Skeletal muscle satellite cell (primary cell): ENCODE results near the gene RPS6KA4.

ENCODE experiments used
- H3K27me3 ChIP-seq: 2 replicates; pipeline ENCODE4 v1.7.0; 2013; ENCODE audit warnings: low read length; ENCODE audit not compliant: control insufficient read depth, insufficient read depth
- H3K36me3 ChIP-seq: 2 replicates; pipeline ENCODE4 v1.7.0; 2013; ENCODE audit warnings: mild to moderate bottlenecking, control low read depth, low read length; ENCODE audit not compliant: insufficient read depth
- H3K4me1 ChIP-seq: 2 replicates; pipeline ENCODE4 v1.7.0; 2013; ENCODE audit warnings: low read length; ENCODE audit not compliant: control insufficient read depth, insufficient read depth
- H3K4me2 ChIP-seq: 2 replicates; pipeline ENCODE4 v1.7.0; 2013; ENCODE audit warnings: mild to moderate bottlenecking, low read length
- H3K4me3 ChIP-seq: 2 replicates; pipeline ENCODE4 v1.7.0; 2013; ENCODE audit warnings: low read length
- H3K9ac ChIP-seq: 2 replicates; pipeline ENCODE4 v1.7.0; 2013; ENCODE audit warnings: mild to moderate bottlenecking, low read depth, low read length, moderate library complexity
- H3K9me3 ChIP-seq: replicated peaks from 2 replicates; pipeline ENCODE4 v1.7.0; 2013; ENCODE audit warnings: mild to moderate bottlenecking, control low read depth, low read length

Gene RPS6KA4

DNA sequence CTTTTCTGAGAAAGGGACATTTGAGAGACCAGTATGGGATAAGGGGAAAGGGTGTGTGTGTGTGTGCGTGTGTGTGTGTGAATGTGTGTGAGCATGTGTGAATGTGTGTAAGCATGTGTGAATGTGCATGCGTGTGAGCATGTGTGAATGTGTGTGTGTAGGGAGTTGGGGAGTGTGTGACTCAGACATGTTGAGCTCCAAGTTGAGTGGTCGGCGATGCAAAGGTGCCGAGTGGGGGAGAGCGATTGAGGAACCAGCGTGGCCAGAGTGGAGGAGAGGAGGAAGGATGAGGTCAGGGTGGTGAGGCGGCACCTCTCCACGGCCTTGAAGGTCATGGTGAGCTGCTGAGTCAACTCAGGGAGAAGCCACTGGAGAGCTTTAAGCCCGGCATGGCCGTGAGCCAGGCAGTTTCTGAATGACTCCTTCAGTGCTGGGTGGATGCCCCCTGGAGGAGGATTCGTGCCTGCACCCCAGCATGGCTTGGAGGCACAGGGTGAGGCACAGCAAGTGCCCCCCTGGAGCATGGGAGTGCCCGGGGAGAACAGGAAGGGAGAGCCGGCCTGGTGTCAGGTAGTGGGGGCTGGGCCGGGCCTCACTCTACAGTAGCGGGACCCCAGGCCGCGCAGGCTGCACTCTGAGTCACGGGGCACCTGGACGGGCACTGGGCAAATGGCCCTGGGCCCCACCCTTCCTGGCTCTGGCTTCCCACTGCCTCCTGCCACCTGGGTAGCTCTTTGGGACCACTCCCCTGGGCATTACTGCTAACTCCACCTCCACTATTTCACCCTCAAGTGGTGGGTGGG, 27.2 kb upstream of the RPS6KA4 start:
- Histone ChIP-seq H3K4me1 (peaks cover 23% of the 10 kb centered on the region), H3K27me3 (peaks cover 8% of the 10 kb centered on the region), H3K9me3 (no peaks in the 10 kb centered on the region), H3K36me3 (no peaks in the 10 kb centered on the region), H3K4me3 (no peak overlapping the region), H3K9ac (no peak overlapping the region), H3K4me2 (peak overlapping the region; percentile 20)

DNA sequence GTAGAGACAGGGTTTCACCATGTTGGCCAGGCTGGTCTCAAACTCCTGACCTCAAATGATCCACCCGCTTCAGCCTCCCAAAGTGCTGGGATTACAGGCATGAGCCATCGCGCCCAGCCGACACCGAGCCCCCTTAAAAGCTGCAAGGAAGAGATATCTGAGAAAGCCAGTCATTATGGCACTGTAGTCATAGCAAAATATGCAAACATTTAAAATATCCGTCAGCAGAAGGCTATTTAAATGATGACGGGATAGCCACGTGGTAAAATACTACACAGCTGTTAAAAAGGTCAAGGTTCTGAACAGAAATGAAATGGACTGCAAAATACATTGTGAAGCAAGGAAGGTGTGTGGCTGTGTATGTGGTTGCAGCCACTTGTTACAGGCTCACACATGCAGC, 25.4 kb upstream of the RPS6KA4 start:
- Histone ChIP-seq H3K4me3 (no peak overlapping the region), H3K4me1 (peaks cover 23% of the 10 kb centered on the region), H3K4me2 (no peak overlapping the region), H3K9me3 (no peaks in the 10 kb centered on the region), H3K36me3 (no peaks in the 10 kb centered on the region), H3K27me3 (peaks cover 5% of the 10 kb centered on the region), H3K9ac (no peak overlapping the region)

DNA sequence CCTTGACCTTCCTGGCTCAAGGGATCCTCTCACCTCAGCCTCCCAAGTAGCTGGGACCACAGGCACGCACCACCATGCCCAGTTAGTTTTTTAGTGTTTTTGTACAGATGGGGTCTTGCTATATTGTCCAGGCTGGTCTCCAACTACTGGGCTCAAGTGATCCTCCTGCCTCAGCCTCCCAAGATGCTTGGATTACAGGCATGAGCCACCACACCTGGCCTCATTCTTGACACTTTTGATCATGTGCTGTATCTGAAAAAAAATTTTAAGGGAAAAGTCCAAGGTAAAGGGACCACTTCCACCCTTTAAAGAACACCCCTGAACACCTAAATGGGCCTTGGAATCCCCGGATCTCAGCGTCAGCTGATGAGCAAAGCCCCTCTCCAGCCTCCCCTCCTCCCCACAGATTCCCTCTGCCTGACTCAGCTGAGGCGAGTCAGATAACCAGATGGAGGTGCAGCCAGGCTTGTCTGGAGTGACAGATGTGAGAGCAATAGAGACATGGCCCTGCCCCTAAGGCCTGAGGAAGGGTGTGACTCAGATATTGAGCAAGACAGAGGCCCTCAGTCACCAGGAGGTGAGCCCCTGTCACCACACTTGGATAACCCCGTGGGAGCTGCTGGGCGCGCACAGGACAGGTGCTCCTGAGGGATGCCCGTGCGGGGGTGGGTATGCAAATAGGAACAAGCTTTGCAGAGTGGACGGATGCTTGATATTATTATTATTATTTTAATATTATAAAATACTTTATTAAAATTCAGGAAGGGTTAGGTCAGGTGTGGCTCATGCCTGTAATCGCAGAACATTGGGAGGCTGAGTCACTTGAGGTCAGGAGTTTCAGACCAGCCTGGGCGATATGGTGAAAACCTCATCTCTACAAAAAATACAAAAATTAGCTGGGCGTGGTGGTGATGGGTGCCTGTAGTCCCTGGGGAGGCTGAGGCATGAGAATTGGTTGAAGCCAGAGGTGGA, 23.9 kb upstream of the RPS6KA4 start:
- Histone ChIP-seq H3K4me1 (peaks cover 23% of the 10 kb centered on the region), H3K4me3 (no peak overlapping the region)

GRCh38 chr11:64337538-64338249, 21.3 kb upstream of the RPS6KA4 start:
- Histone ChIP-seq H3K9me3 (no peaks in the 10 kb centered on the region), H3K27me3 (no peaks in the 10 kb centered on the region), H3K9ac (no peak overlapping the region), H3K4me1 (peaks cover 18% of the 10 kb centered on the region), H3K36me3 (no peaks in the 10 kb centered on the region), H3K4me2 (no peak overlapping the region), H3K4me3 (no peak overlapping the region)

More for the DNA sequence above, 23.9 kb upstream of the RPS6KA4 start:
- Histone ChIP-seq H3K27me3 (no peaks in the 10 kb centered on the region), H3K9ac (no peak overlapping the region), H3K9me3 (no peaks in the 10 kb centered on the region), H3K36me3 (no peaks in the 10 kb centered on the region), H3K4me2 (no peak overlapping the region)

DNA sequence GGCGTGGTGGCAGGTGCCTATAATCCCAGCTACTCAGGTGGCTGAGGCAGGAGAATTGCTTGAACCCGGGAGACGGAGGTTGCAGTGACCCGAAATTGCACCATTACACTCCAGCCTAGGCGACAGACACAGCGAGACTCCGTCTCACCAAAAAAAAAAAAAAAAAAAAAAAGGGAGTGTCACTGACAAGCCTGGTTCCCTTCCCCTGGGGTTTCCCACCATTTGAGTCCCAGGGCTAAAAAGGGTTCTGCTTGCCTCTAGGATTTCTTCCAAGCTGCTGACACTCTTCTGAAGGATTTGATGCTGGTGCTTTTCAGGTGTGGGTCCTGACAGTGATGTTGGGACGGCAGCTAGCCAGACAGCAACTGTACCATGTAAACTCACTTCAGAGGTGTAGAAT, 20.2 kb upstream of the RPS6KA4 start:
- Histone ChIP-seq H3K9me3 (no peaks in the 10 kb centered on the region), H3K4me1 (peaks cover 18% of the 10 kb centered on the region), H3K9ac (no peak overlapping the region), H3K4me2 (no peak overlapping the region), H3K36me3 (no peaks in the 10 kb centered on the region), H3K4me3 (no peak overlapping the region), H3K27me3 (no peaks in the 10 kb centered on the region)

- peaks cover 18% of the 10 kb centered on the region for H3K4me1 ChIP-seq
These were observed 19.7 kb upstream of the RPS6KA4 start for GRCh38 chr11:64339286-64339685.

GRCh38 chr11:64339754-64340408, 19.1 kb upstream of the RPS6KA4 start, which contains the start of gene CCDC88B:
Gene CCDC88B, plus strand, starts transcription at chr11:64340204. Its CDS starts 63 bp downstream, at chr11:64340267.
- Histone ChIP-seq H3K9me3 (no peaks in the 10 kb centered on the region), H3K36me3 (no peaks in the 10 kb centered on the region), H3K4me2 (no peak within 1 kb of the TSS), H3K4me3 (no peak within 1 kb of the TSS), H3K27me3 (no peaks in the 10 kb centered on the region), H3K9ac (no peak within 1 kb of the TSS), H3K4me1 (peaks cover 14% of the 10 kb centered on the region)

More at GRCh38 chr11:64339286-64339685, 19.7 kb upstream of the RPS6KA4 start:
- Histone ChIP-seq H3K36me3 (no peaks in the 10 kb centered on the region), H3K9ac (no peak overlapping the region), H3K4me3 (no peak overlapping the region), H3K4me2 (no peak overlapping the region), H3K9me3 (no peaks in the 10 kb centered on the region), H3K27me3 (no peaks in the 10 kb centered on the region)

GRCh38 chr11:64340671-64341335, 18.2 kb upstream of the RPS6KA4 start:
- Histone ChIP-seq H3K4me1 (peaks cover 6% of the 10 kb centered on the region), H3K36me3 (no peaks in the 10 kb centered on the region), H3K27me3 (no peaks in the 10 kb centered on the region), H3K9me3 (no peaks in the 10 kb centered on the region), H3K9ac (no peak overlapping the region), H3K4me2 (no peak overlapping the region), H3K4me3 (no peak overlapping the region)

DNA sequence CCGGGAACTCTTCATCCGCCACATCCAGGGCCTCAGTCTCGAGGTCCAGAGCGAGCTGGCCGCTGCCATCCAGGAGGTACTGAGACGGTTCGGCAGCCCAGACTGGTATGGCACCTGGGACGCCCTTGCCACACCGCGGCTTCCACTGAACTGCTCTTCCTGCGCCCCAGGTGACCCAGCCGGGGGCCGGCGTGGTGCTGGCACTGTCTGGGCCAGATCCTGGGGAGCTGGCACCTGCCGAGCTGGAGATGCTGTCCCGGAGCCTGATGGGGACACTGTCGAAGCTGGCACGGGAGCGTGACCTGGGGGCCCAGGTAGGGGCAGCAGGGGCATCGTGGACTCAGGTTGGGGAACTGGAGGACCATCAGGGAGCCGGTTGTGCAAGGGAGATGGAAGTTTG, 17.5 kb upstream of the RPS6KA4 start:
- H3K36me3 ChIP-seq: no peaks in the 10 kb centered on the region
- H3K4me2 ChIP-seq: no peak overlapping the region
- H3K27me3 ChIP-seq: no peaks in the 10 kb centered on the region
- no peak overlapping the region for H3K9ac ChIP-seq
- H3K4me3 ChIP-seq: no peak overlapping the region
- H3K9me3 ChIP-seq: no peaks in the 10 kb centered on the region
- H3K4me1 ChIP-seq: peaks cover 6% of the 10 kb centered on the region
